H1 (cell line): ENCODE measurements around the gene SLC23A3.

Experiments used
- EZH2 ChIP-seq: fragments of 200-600 bp; sonication (generic); IDR thresholded peaks from 2 replicates; pipeline ENCODE4 v1.7.1; 2012; ENCODE audit warnings: low read depth, mild to moderate bottlenecking, moderate library complexity, low read length, inconsistent platforms; ENCODE audit not compliant: severe bottlenecking
- SP1 ChIP-seq: IDR thresholded peaks from 2 replicates; pipeline ENCODE4 v1.6.1; 2011; ENCODE audit warnings: low read depth, low read length

GRCh38 chr2:219199470-219200211 is 29.8 kb upstream of the SLC23A3 start:
- TF ChIP-seq SP1 (no peak), EZH2 (no peak)
